ENCODE data around the gene TMEM178B.

The TMEM178B gene

GRCh38 chr7:141409219-141409618 is 335.4 kb downstream of the TMEM178B start:
- H3K27me3 ChIP-seq (ENCODE audit: control insufficient read depth, low read length), result no peaks in the 10 kb centered on the region; the same call in 1 of the 2 replicates
- no peaks in the 10 kb centered on the region for H3F3A ChIP-seq (ENCODE audit: control insufficient read depth, insufficient read depth)

GRCh38 chr7:141409801-141410329 is 336.0 kb downstream of the TMEM178B start:
- Histone ChIP-seq H4K20me1 (ENCODE audit: control insufficient read depth, insufficient read depth, low read depth, low read length) (no peaks in the 10 kb centered on the region), H3K4me2 (ENCODE audit: low read length) (no peak overlapping the region), H3K27me3 (ENCODE audit: control insufficient read depth, low read length) (no peaks in the 10 kb centered on the region; the same call in 1 of the 2 replicates), H3K27ac (ENCODE audit: low read depth, low read length) (no peak overlapping the region), H3F3A (ENCODE audit: control insufficient read depth, insufficient read depth) (no peaks in the 10 kb centered on the region), H3K79me2 (ENCODE audit: control insufficient read depth, low read length) (no peaks in the 10 kb centered on the region), H3K36me3 (ENCODE audit: control insufficient read depth, low read length) (no peaks in the 10 kb centered on the region), H3K4me3 (ENCODE audit: low read length) (no peak overlapping the region), H3K9me2 (replicated peaks; ENCODE audit: control insufficient read depth, low read length) (no peaks in the 10 kb centered on the region), H3K4me1 (ENCODE audit: control insufficient read depth, low read length) (no peaks in the 10 kb centered on the region), H3K9me3 (ENCODE audit: control insufficient read depth, insufficient read depth, low read length) (no peaks in the 10 kb centered on the region)
- no peak for TF ChIP-seq EZH2phosphoT487 (IDR thresholded peaks at IDR 0.05; ENCODE audit: borderline replicate concordance, low read length)

More at GRCh38 chr7:141409219-141409618, 335.4 kb downstream of the TMEM178B start:
- H3K4me2 ChIP-seq (ENCODE audit: low read length), result no peak overlapping the region
- TF ChIP-seq EZH2phosphoT487 (IDR thresholded peaks at IDR 0.05; ENCODE audit: borderline replicate concordance, low read length) (no peak), CTCF (IDR thresholded peaks at IDR 0.05; ENCODE audit: low read depth, low read length, poor library complexity, severe bottlenecking) (no peak)
- H3K27ac ChIP-seq (ENCODE audit: low read depth, low read length), result no peak overlapping the region
- H3K4me1 ChIP-seq (ENCODE audit: control insufficient read depth, low read length), result no peaks in the 10 kb centered on the region
- no peaks in the 10 kb centered on the region for H3K36me3 ChIP-seq (ENCODE audit: control insufficient read depth, low read length)
- H3K9me3 ChIP-seq (ENCODE audit: control insufficient read depth, insufficient read depth, low read length), result no peaks in the 10 kb centered on the region
- H3K4me3 ChIP-seq (ENCODE audit: low read length), result no peak overlapping the region
- no peaks in the 10 kb centered on the region for H4K20me1 ChIP-seq (ENCODE audit: control insufficient read depth, insufficient read depth, low read depth, low read length)
- no peaks in the 10 kb centered on the region for H3K79me2 ChIP-seq (ENCODE audit: control insufficient read depth, low read length)
- H3K9me2 ChIP-seq (replicated peaks; ENCODE audit: control insufficient read depth, low read length), result no peaks in the 10 kb centered on the region

GRCh38 chr7:141410353-141411000 is 336.6 kb downstream of the TMEM178B start:
- TF ChIP-seq EZH2phosphoT487 (IDR thresholded peaks at IDR 0.05; ENCODE audit: borderline replicate concordance, low read length), result no peak
- no peaks in the 10 kb centered on the region for H3K9me3 ChIP-seq (ENCODE audit: control insufficient read depth, insufficient read depth, low read length)
- no peaks in the 10 kb centered on the region for H4K20me1 ChIP-seq (ENCODE audit: control insufficient read depth, insufficient read depth, low read depth, low read length)
- H3K9me2 ChIP-seq (replicated peaks; ENCODE audit: control insufficient read depth, low read length), result no peaks in the 10 kb centered on the region
- H3K4me2 ChIP-seq (ENCODE audit: low read length), result no peak overlapping the region
- no peaks in the 10 kb centered on the region for H3F3A ChIP-seq (ENCODE audit: control insufficient read depth, insufficient read depth)
- H3K4me3 ChIP-seq (ENCODE audit: low read length), result no peak overlapping the region
- no peak overlapping the region for H3K27ac ChIP-seq (ENCODE audit: low read depth, low read length)
- H3K27me3 ChIP-seq (ENCODE audit: control insufficient read depth, low read length), result no peaks in the 10 kb centered on the region; the same call in 1 of the 2 replicates
- no peaks in the 10 kb centered on the region for H3K4me1 ChIP-seq (ENCODE audit: control insufficient read depth, low read length)
- no peaks in the 10 kb centered on the region for H3K79me2 ChIP-seq (ENCODE audit: control insufficient read depth, low read length)
- H3K36me3 ChIP-seq (ENCODE audit: control insufficient read depth, low read length), result no peaks in the 10 kb centered on the region

- Histone ChIP-seq H3K36me3 (ENCODE audit: control insufficient read depth, low read length) (no peaks in the 10 kb centered on the region), H3F3A (ENCODE audit: control insufficient read depth, insufficient read depth) (no peaks in the 10 kb centered on the region), H3K9me2 (replicated peaks; ENCODE audit: control insufficient read depth, low read length) (no peaks in the 10 kb centered on the region), H3K79me2 (ENCODE audit: control insufficient read depth, low read length) (no peaks in the 10 kb centered on the region), H3K4me3 (ENCODE audit: low read length) (no peak overlapping the region), H3K9me3 (ENCODE audit: control insufficient read depth, insufficient read depth, low read length) (no peaks in the 10 kb centered on the region), H3K4me1 (ENCODE audit: control insufficient read depth, low read length) (no peaks in the 10 kb centered on the region), H3K27me3 (ENCODE audit: control insufficient read depth, low read length) (peaks cover 2% of the 10 kb centered on the region; the same call in 1 of the 2 replicates), H4K20me1 (ENCODE audit: control insufficient read depth, insufficient read depth, low read depth, low read length) (no peaks in the 10 kb centered on the region), H3K27ac (ENCODE audit: low read depth, low read length) (no peak overlapping the region), H3K4me2 (ENCODE audit: low read length) (no peak overlapping the region)
- TF ChIP-seq CTCF (IDR thresholded peaks at IDR 0.05; ENCODE audit: low read depth, low read length, poor library complexity, severe bottlenecking), result no peak
- TF ChIP-seq EZH2phosphoT487 (IDR thresholded peaks at IDR 0.05; ENCODE audit: borderline replicate concordance, low read length), result no peak
Observed at GRCh38 chr7:141411133-141411532, 337.3 kb downstream of the TMEM178B start.

Data from DOHH2 (cell line).